Kidney epithelial cell (primary cell): ENCODE data around the gene NPY1R. TPM values are rescaled to one million over a fixed set of nuclear protein-coding genes. Genes with fewer than 3 reads are reported as not detected.

Experiments
- DNase-seq: peaks from one replicate; pipeline ENCODE4 v3.0.0-alpha.2; 2010; ENCODE audit warnings: low read depth
- H3K27me3 ChIP-seq: 2 replicates; pipeline ENCODE4 v1.6.0; 2011; ENCODE audit warnings: low read length; ENCODE audit not compliant: control insufficient read depth, insufficient read depth
- H3K36me3 ChIP-seq: 2 replicates; pipeline ENCODE4 v1.5.1; 2011; ENCODE audit warnings: low read length; ENCODE audit not compliant: control insufficient read depth, insufficient read depth
- H3K4me3 ChIP-seq: 2 replicates; pipeline ENCODE4 v1.5.1; 2011; ENCODE audit warnings: low read depth, mild to moderate bottlenecking, control low read depth, low read length
- total RNA-seq: library from RNA; depleted of rRNA; stranded (reverse); fragments of >200 nt; gene quantifications from 2 replicates; pipeline ENCODE4 v1.2.3, GENCODE V29; 2015
- TF ChIP-seq, protein P1 (sequence below): IDR thresholded peaks from 2 replicates; pipeline ENCODE4 v1.5.1; 2011; ENCODE audit warnings: mild to moderate bottlenecking, moderate library complexity, low read length, control low read depth, inconsistent platforms; ENCODE audit not compliant: insufficient read depth, poor library complexity, severe bottlenecking

The NPY1R gene
- total RNA-seq, 1 donor from 2014 or later = 1.7 TPM

DNA sequence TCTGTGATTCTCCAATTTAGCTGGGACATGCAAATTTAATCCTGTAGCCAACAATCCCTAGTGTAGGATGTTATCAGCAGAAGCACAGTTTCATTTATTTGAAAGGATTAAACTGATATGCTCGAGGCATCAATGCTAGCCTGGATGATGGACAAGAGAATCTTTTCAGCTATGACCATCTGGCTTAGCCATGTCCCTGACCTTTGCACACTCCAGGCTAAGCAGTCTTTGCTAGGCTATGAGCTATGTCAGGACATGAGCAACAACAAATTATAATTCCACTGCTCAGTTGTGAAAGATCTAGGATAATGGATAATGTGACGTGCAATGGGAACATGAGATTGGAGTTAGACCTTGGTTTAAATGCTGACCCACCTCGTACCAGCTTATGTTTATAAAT, 32.0 kb downstream of the NPY1R start:
- Histone ChIP-seq H3K4me3 (no peak overlapping the region), H3K36me3 (no peaks in the 10 kb centered on the region), H3K27me3 (no peaks in the 10 kb centered on the region)
- TF ChIP-seq, protein P1, sequence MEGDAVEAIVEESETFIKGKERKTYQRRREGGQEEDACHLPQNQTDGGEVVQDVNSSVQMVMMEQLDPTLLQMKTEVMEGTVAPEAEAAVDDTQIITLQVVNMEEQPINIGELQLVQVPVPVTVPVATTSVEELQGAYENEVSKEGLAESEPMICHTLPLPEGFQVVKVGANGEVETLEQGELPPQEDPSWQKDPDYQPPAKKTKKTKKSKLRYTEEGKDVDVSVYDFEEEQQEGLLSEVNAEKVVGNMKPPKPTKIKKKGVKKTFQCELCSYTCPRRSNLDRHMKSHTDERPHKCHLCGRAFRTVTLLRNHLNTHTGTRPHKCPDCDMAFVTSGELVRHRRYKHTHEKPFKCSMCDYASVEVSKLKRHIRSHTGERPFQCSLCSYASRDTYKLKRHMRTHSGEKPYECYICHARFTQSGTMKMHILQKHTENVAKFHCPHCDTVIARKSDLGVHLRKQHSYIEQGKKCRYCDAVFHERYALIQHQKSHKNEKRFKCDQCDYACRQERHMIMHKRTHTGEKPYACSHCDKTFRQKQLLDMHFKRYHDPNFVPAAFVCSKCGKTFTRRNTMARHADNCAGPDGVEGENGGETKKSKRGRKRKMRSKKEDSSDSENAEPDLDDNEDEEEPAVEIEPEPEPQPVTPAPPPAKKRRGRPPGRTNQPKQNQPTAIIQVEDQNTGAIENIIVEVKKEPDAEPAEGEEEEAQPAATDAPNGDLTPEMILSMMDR = no peak
- DNase-seq = no peak

DNA sequence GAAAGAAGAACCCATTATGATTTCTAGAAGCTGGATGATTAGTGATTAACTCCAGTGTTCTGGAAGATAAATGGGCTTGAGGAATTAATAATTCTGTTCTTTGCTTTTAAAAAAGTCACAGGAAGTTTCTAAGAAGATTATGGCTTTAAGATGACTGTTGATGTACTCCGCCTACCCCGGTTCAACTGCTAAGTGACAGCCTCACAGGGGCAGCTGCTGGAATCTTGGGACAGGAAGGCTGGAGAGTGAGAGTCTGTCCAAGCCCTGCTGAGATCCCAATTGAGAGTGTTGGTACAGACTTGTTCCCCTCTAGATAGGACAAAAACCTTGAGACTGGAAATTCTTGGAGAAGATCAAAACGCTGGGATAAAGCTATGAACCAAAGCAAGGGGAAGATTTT, 37.3 kb downstream of the NPY1R start:
- TF ChIP-seq, protein P1 = no peak
- no peak for DNase-seq
- Histone ChIP-seq H3K36me3 (no peaks in the 10 kb centered on the region), H3K4me3 (no peak overlapping the region), H3K27me3 (no peaks in the 10 kb centered on the region)

DNA sequence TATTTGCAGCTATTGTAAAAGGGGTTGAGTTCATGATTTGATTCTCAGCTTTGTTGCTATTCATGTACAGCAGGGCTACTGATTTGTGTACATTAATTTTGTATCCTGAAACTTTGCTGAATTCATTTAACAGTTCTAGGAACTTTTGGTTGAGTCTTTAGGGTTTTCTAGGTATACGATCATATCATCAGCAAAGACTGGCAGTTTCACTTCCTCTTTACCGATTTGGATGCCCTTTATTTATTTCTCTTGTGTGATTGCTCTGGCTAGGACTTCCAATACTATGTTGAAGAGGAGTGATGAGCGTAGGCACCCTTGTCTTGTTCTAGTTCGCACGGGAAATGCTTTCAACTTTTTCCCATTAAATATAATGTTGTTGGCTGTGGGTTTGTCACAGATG, 48.1 kb downstream of the NPY1R start:
- Histone ChIP-seq H3K27me3 (no peaks in the 10 kb centered on the region), H3K4me3 (no peak overlapping the region), H3K36me3 (no peaks in the 10 kb centered on the region)
- no peak for DNase-seq
- TF ChIP-seq, protein P1 = no peak

DNA sequence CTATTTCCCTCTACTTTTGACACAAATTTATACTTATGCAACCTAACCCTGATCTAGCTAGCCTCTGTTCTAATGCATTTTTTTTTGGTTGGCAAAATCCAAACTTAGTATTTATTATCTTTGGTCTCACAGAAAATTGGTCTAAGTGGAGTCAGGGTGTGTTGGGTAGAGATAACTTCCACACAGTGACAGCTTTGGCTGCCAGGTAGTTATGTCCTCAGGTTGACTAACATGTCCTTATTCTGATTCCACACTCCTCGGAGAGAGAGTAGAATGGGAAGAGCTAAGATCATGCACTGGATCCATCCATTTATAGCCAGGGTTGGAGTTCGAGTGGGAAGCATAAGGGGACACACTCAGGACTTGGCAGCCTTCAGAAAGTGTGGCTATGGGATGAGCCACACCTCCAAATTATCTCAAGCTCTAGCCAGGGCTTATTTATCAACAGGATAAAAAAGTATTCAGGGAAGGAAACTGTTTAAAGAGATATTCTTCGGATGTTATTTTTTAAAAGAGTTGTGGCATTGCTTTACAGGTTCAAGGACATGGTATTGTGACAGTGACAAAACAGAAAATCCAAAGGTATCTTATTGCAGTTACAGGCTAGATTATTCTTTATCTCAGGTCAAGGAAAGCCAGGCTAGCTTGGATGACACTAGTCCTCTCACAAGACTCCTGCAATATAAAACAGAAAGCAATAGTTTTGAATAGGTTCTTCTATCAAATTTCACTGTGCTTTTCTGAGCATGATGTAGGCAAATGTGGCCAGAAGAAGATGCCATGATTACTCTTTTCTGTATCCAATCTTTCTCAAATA, 51.5 kb downstream of the NPY1R start:
- no peaks in the 10 kb centered on the region for H3K36me3 ChIP-seq
- H3K4me3 ChIP-seq = no peak overlapping the region
- TF ChIP-seq, protein P1 = no peak
- DNase-seq = no peak
- H3K27me3 ChIP-seq = no peaks in the 10 kb centered on the region

DNA sequence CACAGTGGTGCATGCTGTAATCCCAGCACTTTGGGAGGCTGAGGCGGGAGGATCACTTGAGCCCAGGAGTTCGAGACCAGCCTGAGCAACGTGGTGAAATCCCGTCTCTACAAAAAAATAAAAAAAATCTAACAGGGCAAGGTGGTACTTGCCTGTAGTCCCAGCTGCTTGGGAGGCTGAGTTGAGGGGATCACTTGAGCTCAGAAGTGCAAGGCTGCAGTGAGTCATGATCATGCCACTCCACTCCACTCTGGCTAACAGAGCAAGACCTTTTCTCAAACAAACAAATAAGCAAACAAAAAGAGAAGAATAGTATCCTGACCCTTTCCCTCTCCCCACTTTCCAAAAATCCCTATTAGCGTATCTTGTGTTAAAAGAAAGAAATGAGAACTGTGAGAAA, 52.7 kb downstream of the NPY1R start:
- TF ChIP-seq, protein P1 = no peak
- Histone ChIP-seq H3K4me3 (no peak overlapping the region), H3K27me3 (no peaks in the 10 kb centered on the region), H3K36me3 (no peaks in the 10 kb centered on the region)
- DNase-seq = no peak

DNA sequence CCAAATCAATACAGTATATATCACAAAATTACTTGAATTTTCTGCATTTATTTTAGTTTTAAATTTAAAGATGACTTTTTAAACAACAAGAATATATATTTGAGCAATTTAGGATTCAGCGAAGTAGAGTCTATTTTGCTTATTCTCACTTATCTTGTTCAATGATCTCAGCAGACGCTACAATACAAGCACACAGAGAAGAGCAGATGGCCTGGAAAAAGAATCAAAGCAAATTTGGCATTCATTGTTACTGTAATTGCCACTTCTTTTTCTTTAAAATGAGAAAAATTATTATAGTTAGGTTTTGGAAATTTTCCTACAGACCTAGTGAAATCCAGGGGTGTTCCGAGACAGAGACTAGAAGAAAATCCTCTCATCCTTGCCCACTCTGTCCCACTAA, 57.5 kb downstream of the NPY1R start:
- DNase-seq = no peak
- H3K4me3 ChIP-seq = no peak overlapping the region
- TF ChIP-seq, protein P1 = no peak
- H3K36me3 ChIP-seq = no peaks in the 10 kb centered on the region
- H3K27me3 ChIP-seq = no peaks in the 10 kb centered on the region
